Measurements from ENCODE around the gene DDX10. TPM values are rescaled to one million over a fixed set of nuclear protein-coding genes. Genes with fewer than 3 reads are reported as not detected.

DDX10 gene
- polyA plus RNA-seq, 1 donor (not counting 4 experiments of a cell fraction or from before 2014, with no cell fraction given): 32.3 TPM

GRCh38 chr11:108847298-108847990, 182.6 kb downstream of the DDX10 start:
- Histone ChIP-seq H3K4me2 (ENCODE audit: control insufficient read depth, extremely low read depth, insufficient read depth, low read depth, low read length) (no peak overlapping the region), H3K27me3 (ENCODE audit: control insufficient read depth, extremely low read depth, insufficient read depth, low read length) (no peaks in the 10 kb centered on the region), H3K9me3 (ENCODE audit: control insufficient read depth, low read depth, low read length) (no peaks in the 10 kb centered on the region), H3K4me1 (ENCODE audit: control insufficient read depth, extremely low read depth, insufficient read depth, low read length) (no peaks in the 10 kb centered on the region), H4K20me1 (ENCODE audit: control insufficient read depth, extremely low read depth, insufficient read depth, low read length) (no peaks in the 10 kb centered on the region), H3K27ac (ENCODE audit: control insufficient read depth, insufficient read depth, low read length) (no peak overlapping the region), H2AFZ (ENCODE audit: control insufficient read depth, low read length) (no peak overlapping the region), H3K36me3 (ENCODE audit: control insufficient read depth in 2 of 2, extremely low read depth in 1 of 2, insufficient read depth in 2 of 2, low read length in 2 of 2) (peaks cover 2 to 3% of the 10 kb centered on the region in 2 experiments), H3K9me1 (ENCODE audit: control insufficient read depth, extremely low read depth, insufficient read depth, low read length) (no peaks in the 10 kb centered on the region), H3K9ac (ENCODE audit: control insufficient read depth, extremely low read depth, insufficient read depth, low read length) (no peak overlapping the region), H3K79me2 (ENCODE audit: control insufficient read depth, insufficient read depth, low read length) (no peaks in the 10 kb centered on the region), H3K4me3 (ENCODE audit: control insufficient read depth in 2 of 3, extremely low read depth in 1 of 3, insufficient read depth in 2 of 3, low read depth in 1 of 3, low read length in 3 of 3) (no peak overlapping the region)
- no peak for TF ChIP-seq EZH2 (IDR thresholded peaks at IDR 0.05; ENCODE audit: low read length)
- TF ChIP-seq CTCF (optimal IDR thresholded peaks at IDR 0.05 in 1 of 3, IDR thresholded peaks at IDR 0.05 in 1 of 3, conservative IDR thresholded peaks at IDR 0.05 in 1 of 3; ENCODE audit: extremely low read depth in 1 of 3, insufficient read depth in 2 of 3, low read length in 3 of 3): no peak
- dilution Hi-C loops (cut with MboI; ENCODE audit: extremely low pct_ligation_motif_present, low sequenced_read_pairs): no loop called here
- FAIRE-seq: no peak
- DNase-seq (ENCODE audit: low read depth, low spot score): no peak

DNA sequence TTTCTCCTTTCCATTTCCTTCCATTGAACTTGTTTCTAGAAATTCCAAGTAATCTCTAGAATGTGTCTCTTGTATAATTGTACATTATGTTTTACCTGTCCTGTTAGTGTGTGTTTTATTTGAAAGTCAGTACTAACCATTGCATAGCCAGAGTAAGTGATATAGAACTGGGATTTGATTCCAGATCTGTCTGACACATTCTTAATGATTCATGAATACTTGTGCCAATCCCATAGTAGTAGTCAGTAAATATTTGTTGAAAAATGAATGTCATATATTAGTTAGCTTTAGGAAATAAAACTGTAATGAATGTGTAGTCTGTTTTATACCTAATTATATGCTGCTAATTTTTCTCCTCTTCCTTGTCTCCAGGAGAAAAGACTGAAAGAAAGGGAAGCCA, 186.9 kb downstream of the DDX10 start:
- no peak overlapping the region for H3K4me2 ChIP-seq (ENCODE audit: control insufficient read depth, extremely low read depth, insufficient read depth, low read depth, low read length)
- FAIRE-seq (no peak), DNase-seq (ENCODE audit: low read depth, low spot score) (no peak)
- H3K9me1 ChIP-seq (ENCODE audit: control insufficient read depth, extremely low read depth, insufficient read depth, low read length): peaks cover 2% of the 10 kb centered on the region
- no peak overlapping the region for H3K9ac ChIP-seq (ENCODE audit: control insufficient read depth, extremely low read depth, insufficient read depth, low read length)
- H3K27me3 ChIP-seq (ENCODE audit: control insufficient read depth, extremely low read depth, insufficient read depth, low read length): no peaks in the 10 kb centered on the region
- peaks cover 9% of the 10 kb centered on the region for H3K4me1 ChIP-seq (ENCODE audit: control insufficient read depth, extremely low read depth, insufficient read depth, low read length)
- no peaks in the 10 kb centered on the region for H3K79me2 ChIP-seq (ENCODE audit: control insufficient read depth, insufficient read depth, low read length)
- no peak overlapping the region for H2AFZ ChIP-seq (ENCODE audit: control insufficient read depth, low read length)
- H3K27ac ChIP-seq (ENCODE audit: control insufficient read depth, insufficient read depth, low read length): no peak overlapping the region
- dilution Hi-C loops (cut with MboI; ENCODE audit: extremely low pct_ligation_motif_present, low sequenced_read_pairs): no loop called here
- H3K4me3 ChIP-seq (ENCODE audit: control insufficient read depth in 2 of 3, extremely low read depth in 1 of 3, insufficient read depth in 2 of 3, low read depth in 1 of 3, low read length in 3 of 3): no peak overlapping the region
- peaks cover 0 to 5% of the 10 kb centered on the region in 2 experiments for H3K36me3 ChIP-seq (ENCODE audit: control insufficient read depth in 2 of 2, extremely low read depth in 1 of 2, insufficient read depth in 2 of 2, low read length in 2 of 2)
- no peaks in the 10 kb centered on the region for H3K9me3 ChIP-seq (ENCODE audit: control insufficient read depth, low read depth, low read length)
- H4K20me1 ChIP-seq (ENCODE audit: control insufficient read depth, extremely low read depth, insufficient read depth, low read length): no peaks in the 10 kb centered on the region
- TF ChIP-seq CTCF (optimal IDR thresholded peaks at IDR 0.05 in 1 of 3, IDR thresholded peaks at IDR 0.05 in 1 of 3, conservative IDR thresholded peaks at IDR 0.05 in 1 of 3; ENCODE audit: extremely low read depth in 1 of 3, insufficient read depth in 2 of 3, low read length in 3 of 3): no peak
- TF ChIP-seq EZH2 (IDR thresholded peaks at IDR 0.05; ENCODE audit: low read length): no peak
